ENCODE data around the gene TTC39B.

Gene TTC39B

GRCh38 chr9:15317836-15318235, 10.8 kb upstream of the TTC39B start:
- no peak for TF ChIP-seq CTCF (IDR thresholded peaks at IDR 0.05; ENCODE audit: insufficient read depth, low read depth, low read length, missing control alignments)
- DNase-seq (ENCODE audit: low read depth): no peak
- H3K4me3 ChIP-seq (ENCODE audit: low read depth, low read length): no peak overlapping the region

GRCh38 chr9:15311607-15312006, 4.6 kb upstream of the TTC39B start:
- no peak for TF ChIP-seq CTCF (IDR thresholded peaks at IDR 0.05; ENCODE audit: insufficient read depth, low read depth, low read length, missing control alignments)
- no peak overlapping the region for H3K4me3 ChIP-seq (ENCODE audit: low read depth, low read length)
- no peak for DNase-seq (ENCODE audit: low read depth)

DNA sequence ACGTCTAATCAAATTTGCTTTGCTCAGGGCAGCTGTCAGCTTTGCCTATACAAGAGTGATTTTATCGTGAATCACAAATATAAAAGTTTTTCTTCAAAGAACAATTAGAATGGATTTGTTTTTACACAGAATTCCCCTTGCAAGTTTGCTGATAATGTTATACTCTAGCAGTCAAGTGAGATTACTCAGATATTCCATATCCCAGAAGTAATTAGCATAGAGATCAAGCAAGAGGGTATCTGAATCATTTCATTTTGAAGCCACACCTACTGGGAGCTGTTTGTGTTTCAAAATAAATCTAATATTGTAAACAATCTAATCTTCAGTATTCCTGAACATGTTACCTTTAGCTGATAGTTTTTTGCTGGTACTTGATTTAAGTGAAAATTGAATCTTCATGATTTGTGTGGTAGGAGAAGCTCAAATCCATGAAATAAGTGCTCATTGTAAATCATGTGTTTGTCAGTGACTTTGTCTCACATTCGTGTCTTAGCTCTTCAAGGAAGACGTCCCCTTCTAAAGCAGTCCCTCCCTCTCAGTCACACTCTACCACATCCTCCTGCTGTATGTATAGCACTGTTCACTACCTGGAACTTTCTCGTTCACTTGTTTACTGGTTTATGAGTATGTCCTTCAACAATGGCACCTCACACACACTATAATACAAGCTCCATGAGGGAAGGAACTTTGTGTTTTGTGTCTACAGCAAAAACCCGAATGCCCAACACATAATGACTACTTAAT, 3.3 kb upstream of the TTC39B start:
- TF ChIP-seq CTCF (IDR thresholded peaks at IDR 0.05; ENCODE audit: insufficient read depth, low read depth, low read length, missing control alignments): no peak
- no peak overlapping the region for H3K4me3 ChIP-seq (ENCODE audit: low read depth, low read length)
- DNase-seq (ENCODE audit: low read depth): no peak

DNA sequence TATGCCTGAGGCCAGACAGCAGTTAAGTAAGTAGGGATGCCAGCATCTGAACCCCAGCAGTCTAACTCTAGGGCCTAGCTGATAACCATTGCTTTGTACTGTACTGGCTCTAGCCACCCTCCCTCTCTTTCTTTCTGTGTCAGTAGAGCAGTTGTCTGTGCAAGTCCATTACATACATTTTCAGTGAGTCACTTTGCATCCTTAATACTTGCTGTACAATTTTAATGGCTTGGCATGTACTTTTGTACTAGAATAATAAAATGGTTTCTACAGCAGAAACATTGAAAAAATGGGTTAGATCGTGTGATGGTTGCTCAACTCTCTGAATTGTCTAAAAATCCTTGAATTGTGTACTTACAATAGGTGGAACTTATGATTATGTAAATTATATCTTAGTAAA, 1.5 kb upstream of the TTC39B start:
- no peak for TF ChIP-seq CTCF (IDR thresholded peaks at IDR 0.05; ENCODE audit: insufficient read depth, low read depth, low read length, missing control alignments)
- no peak overlapping the region for H3K4me3 ChIP-seq (ENCODE audit: low read depth, low read length)

DNA sequence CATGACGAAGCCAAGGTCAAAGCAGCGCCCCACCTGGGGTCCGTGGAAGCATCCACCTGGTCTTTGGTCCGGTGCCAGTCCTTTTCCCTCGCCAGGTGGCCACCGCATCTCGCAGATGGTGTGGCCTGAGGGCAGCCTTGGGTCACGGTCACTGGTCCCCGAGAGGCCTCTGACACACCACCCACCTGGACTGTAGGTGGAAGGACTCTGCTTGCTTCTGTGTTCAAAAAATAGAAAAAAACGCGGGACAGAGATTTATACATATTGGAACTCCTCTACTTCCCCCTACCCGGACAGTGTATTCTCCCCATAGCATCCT, 466 bp upstream of the TTC39B start:
- no peak for DNase-seq (ENCODE audit: low read depth)
- H3K4me3 ChIP-seq (ENCODE audit: low read depth, low read length): peak overlapping the region; percentile 88
- no peak for TF ChIP-seq CTCF (IDR thresholded peaks at IDR 0.05; ENCODE audit: insufficient read depth, low read depth, low read length, missing control alignments)

More for the DNA sequence above, 1.5 kb upstream of the TTC39B start:
- DNase-seq (ENCODE audit: low read depth): no peak

- H3K4me3 ChIP-seq (ENCODE audit: low read depth, low read length): peak overlapping the region; percentile 88
- no peak for DNase-seq (ENCODE audit: low read depth)
- no peak for TF ChIP-seq CTCF (IDR thresholded peaks at IDR 0.05; ENCODE audit: insufficient read depth, low read depth, low read length, missing control alignments)
Measured at GRCh38 chr9:15306068-15306756, 804 bp downstream of the TTC39B start.
